Ammon's horn (tissue), 1 donor: ENCODE measurements around the gene MRPL43.
"Not testable (repeated sequence)": the region's sequence is repeated elsewhere in the genome, so short reads cannot be mapped to it uniquely, and the experiment has no call there.

ENCODE experiments used
- DNase-seq: peaks from one replicate; pipeline ENCODE4 v3.0.0-alpha.2; 2016; ENCODE audit warnings: low spot score

MRPL43 gene

GRCh38 chr10:100982916-100983830 is 4.1 kb downstream of the MRPL43 start:
- DNase-seq: no peak

DNA sequence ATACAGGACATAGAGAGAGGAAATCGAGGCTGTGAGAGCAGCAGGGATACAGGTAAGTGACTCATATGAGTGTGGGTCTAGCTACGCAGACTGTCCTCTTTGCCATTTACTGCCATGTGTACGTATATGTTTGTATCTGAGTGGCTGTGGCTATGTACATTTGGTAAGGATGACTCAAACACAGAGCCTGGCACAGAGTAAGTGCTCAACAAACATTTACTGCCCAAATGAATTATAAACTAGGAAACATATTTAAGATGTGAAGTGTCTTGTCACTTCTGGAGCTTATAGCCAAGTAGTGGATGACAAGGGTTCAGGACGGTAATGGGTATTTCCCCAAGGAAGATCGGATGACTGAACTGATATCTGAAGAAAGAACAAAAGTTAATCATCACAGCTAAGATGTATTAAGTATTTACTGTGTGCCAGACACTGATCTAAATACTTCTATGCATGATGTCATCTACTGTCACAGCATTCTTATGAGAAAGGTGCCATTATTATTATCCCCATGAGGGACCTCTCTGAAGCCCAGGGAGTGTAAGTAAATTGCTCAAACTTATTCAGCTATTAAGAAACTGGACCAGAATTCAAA is 6.0 kb downstream of the MRPL43 start:
- no peak for DNase-seq

DNA sequence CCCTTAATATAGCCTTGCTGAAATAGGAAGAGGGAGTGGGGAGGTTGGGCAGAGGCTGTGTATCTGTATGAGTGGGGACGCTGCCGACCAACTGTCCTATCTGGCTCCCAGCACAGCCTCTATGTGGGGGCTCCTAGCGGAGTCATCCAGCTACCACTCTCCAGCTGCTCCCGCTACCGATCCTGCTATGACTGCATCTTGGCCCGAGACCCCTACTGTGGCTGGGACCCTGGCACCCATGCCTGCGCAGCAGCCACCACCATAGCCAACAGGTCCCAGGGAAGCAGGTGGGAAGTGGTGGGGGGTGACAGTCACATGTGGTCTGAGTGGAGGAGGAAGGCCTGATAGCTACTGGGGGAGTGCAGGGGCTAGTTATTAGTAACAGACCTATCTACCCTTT is 6.6 kb downstream of the MRPL43 start:
- no peak for DNase-seq

DNA sequence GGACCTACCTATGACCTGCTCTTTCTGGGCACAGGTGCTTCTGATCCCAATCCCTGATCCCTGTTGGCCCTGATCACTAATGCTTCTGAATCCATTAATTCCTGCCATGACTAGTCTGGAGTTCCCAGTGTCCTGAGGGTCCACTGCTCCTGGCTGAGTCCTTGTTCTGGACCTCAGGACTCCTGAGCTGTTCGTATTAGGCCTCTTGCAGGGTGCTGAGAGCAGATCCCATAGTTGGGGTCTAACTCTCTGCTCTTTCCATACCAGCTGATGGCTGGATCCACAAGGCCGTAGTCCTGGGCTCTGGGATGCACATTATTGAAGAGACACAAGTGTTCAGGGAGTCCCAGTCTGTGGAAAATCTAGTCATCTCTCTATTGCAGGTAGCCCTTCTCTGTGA is 7.0 kb downstream of the MRPL43 start:
- DNase-seq: no peak

- DNase-seq: no peak
Measured at GRCh38 chr10:100979791-100980272, 7.5 kb downstream of the MRPL43 start.

- no peak for DNase-seq
Measured at GRCh38 chr10:100978901-100979195, 8.4 kb downstream of the MRPL43 start.

- DNase-seq: no peak
Measured at GRCh38 chr10:100978121-100978900, 9.0 kb downstream of the MRPL43 start.

- DNase-seq: no peak
Measured at GRCh38 chr10:100977436-100977835, 9.9 kb downstream of the MRPL43 start.

DNA sequence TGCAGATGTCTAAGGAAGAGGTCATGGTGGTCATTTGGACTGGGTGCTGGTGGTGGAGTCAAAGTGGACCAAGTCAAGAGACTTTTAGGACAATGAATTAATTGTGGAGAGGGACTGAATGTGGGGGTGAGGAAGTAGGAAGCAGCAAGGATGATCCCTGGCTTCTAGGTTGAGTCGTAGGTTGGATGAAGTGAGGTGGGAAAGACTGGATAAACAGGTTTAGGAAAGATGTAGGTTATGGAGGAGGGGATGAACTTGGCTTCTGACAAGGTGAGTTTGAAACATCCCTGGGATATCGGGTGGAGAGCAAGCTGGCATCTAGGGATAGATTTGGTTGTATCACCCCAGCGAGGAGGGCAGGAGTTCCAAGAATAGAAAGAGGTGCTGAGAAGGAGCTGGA is 10.4 kb downstream of the MRPL43 start:
- DNase-seq: no peak

DNA sequence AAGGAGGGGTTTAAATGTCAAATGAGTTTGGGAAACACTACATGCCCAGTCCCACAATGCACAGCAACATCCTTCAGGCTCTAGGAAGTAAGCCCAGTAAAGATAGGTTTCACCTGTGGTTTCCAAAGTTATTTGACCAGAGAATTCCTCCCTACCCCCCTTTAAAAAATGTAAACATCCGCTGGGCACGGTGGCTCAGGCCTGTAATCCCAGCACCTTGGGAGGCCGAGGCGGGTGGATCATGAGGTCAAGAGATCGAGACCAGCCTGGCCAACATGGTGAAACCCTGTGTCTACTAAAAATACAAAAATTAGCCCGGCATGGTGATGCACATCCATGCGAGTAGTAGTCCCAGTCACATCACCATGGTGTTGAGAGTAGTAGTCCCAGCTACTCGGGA is 11.9 kb downstream of the MRPL43 start:
- not testable (repeated sequence) for DNase-seq

GRCh38 chr10:100972904-100973535 is 14.3 kb downstream of the MRPL43 start:
- no peak for DNase-seq

GRCh38 chr10:100972115-100972903 is 15.0 kb downstream of the MRPL43 start:
- DNase-seq: no peak

DNA sequence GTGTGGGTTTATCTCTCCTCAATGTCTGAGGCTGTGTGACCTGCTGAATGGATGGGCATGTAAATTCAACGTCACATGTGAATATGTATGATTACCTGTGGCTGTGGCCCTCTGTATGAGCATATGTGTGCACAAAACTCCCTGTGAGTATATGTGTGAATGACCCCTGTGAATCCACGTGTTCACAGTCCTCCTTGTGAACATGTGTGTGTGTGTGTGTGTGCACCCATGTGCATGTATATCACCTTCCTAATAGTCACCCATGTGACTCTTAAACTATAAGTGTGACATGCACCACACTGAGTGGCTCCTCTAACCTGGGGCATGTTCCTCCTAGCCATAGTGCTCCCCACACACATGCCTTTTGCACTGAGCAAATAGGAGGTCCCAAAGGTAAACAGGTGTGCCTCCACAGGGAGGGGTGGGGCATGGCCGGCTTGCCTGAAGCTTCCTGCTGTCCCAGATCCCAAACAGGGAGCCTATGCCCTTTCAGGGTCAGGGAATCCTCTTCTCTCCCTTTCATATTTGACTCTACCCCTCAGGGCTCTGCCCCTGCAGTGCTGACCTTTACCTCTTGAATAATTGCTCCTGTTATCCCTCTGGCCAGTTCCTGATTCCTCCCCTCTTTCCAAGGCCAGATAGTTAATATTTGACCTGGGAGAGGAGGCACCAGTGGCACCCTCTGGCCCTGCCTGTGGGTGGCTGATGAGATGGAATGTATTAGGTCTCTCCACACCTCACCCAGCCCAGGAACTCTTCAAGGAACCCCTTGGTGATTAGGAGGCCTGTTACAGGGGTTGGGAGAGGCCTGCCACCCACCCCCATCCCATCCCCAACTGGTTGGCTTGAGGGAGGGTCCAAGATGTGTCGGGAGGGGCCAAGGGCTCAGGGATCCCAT is 16.1 kb downstream of the MRPL43 start:
- no peak for DNase-seq

- DNase-seq: no peak
Measured at GRCh38 chr10:100970076-100970913, 17.0 kb downstream of the MRPL43 start.

DNA sequence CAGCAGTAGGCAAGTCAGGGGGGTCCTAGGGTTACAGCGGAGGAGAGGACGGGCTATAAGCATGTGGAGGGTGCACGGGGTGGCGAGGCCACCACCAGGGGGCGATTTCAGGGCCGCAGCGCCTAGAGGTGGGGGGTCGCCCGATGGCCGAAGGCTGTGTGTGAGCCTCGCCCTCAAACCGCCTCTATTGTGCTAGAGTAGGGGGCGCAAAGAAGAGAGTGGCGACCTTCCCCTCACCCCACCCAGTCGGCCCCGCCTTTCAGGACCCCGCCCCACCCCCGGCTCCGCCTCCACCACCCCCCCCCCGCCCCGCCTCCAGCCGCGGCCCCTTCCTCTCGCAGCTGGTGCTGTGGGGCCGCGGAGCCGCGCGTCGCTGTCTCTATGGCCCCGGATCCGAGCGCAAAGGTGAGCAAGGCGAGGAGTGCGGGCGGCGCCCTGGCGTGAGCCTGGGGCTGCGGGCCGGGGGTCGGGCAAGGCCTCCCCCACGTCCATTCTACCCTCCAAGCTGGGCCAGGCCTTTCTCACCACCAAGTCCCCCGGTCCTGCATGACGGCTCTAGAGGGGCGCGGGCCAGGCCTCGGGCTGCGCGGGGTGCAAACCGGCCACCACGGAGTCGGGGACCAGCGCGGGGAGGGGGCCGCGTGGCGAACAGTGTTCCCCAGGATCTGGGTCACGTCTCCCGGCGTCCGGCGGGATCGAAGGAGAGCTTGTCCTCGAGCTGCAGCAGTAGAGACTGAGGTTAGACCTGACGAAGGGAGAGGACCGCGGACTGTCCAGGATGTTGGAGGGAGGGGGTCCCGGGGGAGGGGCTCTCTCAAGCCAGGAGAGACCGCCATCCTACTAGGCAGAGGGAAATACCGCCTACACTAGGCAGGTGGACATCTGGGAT is 17.9 kb downstream of the MRPL43 start, which contains the start of gene SEMA4G:
Gene SEMA4G, plus strand, starts transcription at position 318 of the 889 bp plus-strand sequence. CDS start 3,409 bp downstream, outside the sequence.
- DNase-seq: no peak

- no peak for DNase-seq
Measured at GRCh38 chr10:100968863-100969186, 18.5 kb downstream of the MRPL43 start.

DNA sequence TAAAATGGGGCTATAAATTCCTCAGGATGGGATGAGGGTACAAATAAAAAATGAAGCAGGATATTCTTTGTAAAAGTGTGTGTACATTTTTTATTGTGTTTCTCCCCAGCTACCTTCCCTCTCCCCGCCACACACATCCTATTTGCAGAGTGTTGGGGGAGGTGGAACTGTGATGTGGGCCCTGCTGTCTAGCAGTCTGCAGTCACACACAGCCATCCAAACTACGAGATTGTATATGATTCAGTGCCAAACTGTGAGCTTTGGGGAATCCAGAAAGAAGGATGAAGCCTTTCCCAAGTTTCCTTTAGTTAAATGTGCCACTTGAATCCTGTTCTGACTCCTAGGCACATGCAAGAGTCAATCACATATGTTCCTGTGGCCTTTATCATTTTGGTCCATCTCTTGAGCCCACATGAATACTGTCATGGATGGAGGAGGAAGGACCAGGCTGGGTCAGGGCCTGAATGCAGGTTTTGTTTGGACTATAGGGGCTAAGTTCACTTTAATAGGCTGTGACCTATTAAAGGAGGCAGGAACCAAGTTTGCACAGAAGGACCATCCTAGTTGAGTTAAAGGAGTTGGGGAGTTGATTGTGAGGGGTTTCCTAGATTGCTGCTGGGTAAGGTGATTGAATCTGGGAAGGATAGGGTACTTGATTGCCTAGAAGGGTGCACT is 19.1 kb downstream of the MRPL43 start:
- DNase-seq: peak; percentile 54

GRCh38 chr10:100967332-100967731 is 20.0 kb downstream of the MRPL43 start:
- no peak for DNase-seq
